Keratinocyte (primary cell): ENCODE results near the gene TTYH1. TPM values are rescaled to one million over a fixed set of nuclear protein-coding genes. Genes with fewer than 3 reads are reported as not detected.

Source experiments
- DNase-seq: peaks from one replicate; pipeline ENCODE4 v3.0.0-alpha.2; 2011; ENCODE audit warnings: low read depth, missing footprints, low spot score
- FAIRE-seq: peaks from 2 replicates; lab custom pipeline; 2011; peaks lifted over from hg19 to GRCh38; lab: Jason Lieb, UNC
- H2AFZ ChIP-seq: 2 replicates; pipeline ENCODE4 v1.6.0; 2012; ENCODE audit warnings: low read length, control low read depth, inconsistent platforms; ENCODE audit not compliant: control insufficient read depth
- H3K27ac ChIP-seq: 2 replicates; pipeline ENCODE4 v1.5.1; 2011; ENCODE audit warnings: low read length; ENCODE audit not compliant: control insufficient read depth, insufficient read depth
- H3K27me3 ChIP-seq: 3 replicates; pipeline ENCODE4 v1.6.0; 2011; ENCODE audit warnings: low read length; ENCODE audit not compliant: control insufficient read depth, insufficient read depth; ENCODE audit errors: extremely low read depth
- H3K36me3 ChIP-seq, 2 experiments: 2 replicates in 1 of 2; 3 replicates in 1 of 2; pipeline ENCODE4 v1.5.1; 2011; ENCODE audit warnings: low read length in 2 of 2, mild to moderate bottlenecking in 1 of 2; ENCODE audit not compliant: control insufficient read depth in 2 of 2, insufficient read depth in 2 of 2; ENCODE audit errors: extremely low read depth in 1 of 2
- H3K4me1 ChIP-seq: 3 replicates; pipeline ENCODE4 v1.5.1; 2011; ENCODE audit warnings: low read length; ENCODE audit not compliant: control insufficient read depth, insufficient read depth; ENCODE audit errors: extremely low read depth
- H3K4me2 ChIP-seq: 3 replicates; pipeline ENCODE4 v1.6.0; 2011; ENCODE audit warnings: low read depth, low read length; ENCODE audit not compliant: control insufficient read depth, insufficient read depth; ENCODE audit errors: extremely low read depth
- H3K4me3 ChIP-seq, 3 experiments: fragments of 200-600 bp in 1 of 3; sonication (generic) in 1 of 3; 2 replicates in 2 of 3; 3 replicates in 1 of 3; pipeline ENCODE4 v1.5.1; 2011 to 2016; ENCODE audit warnings: low read length in 3 of 3, mild to moderate bottlenecking in 3 of 3, control low read depth in 2 of 3, inconsistent platforms in 1 of 3, low read depth in 1 of 3, mixed read lengths in 1 of 3, mixed run types in 1 of 3, moderate library complexity in 1 of 3; ENCODE audit not compliant: control insufficient read depth in 2 of 3, insufficient read depth in 2 of 3; ENCODE audit errors: extremely low read depth in 1 of 3
- H3K79me2 ChIP-seq: 2 replicates; pipeline ENCODE4 v1.6.0; 2012; ENCODE audit warnings: low read length; ENCODE audit not compliant: control insufficient read depth, insufficient read depth
- H3K9ac ChIP-seq: 3 replicates; pipeline ENCODE4 v1.6.0; 2011; ENCODE audit warnings: low read length; ENCODE audit not compliant: control insufficient read depth, insufficient read depth; ENCODE audit errors: extremely low read depth
- H3K9me1 ChIP-seq: 3 replicates; pipeline ENCODE4 v1.6.0; 2011; ENCODE audit warnings: low read length; ENCODE audit not compliant: control insufficient read depth, insufficient read depth; ENCODE audit errors: extremely low read depth
- H3K9me3 ChIP-seq: 2 replicates; pipeline ENCODE4 v1.5.1; 2012; ENCODE audit warnings: low read depth, low read length; ENCODE audit not compliant: control insufficient read depth
- H4K20me1 ChIP-seq: 3 replicates; pipeline ENCODE4 v1.6.0; 2011; ENCODE audit warnings: low read length; ENCODE audit not compliant: control insufficient read depth, insufficient read depth; ENCODE audit errors: extremely low read depth
- EZH2 ChIP-seq: IDR thresholded peaks from one replicate; pipeline ENCODE4 v1.6.1; 2012; ENCODE audit warnings: inconsistent platforms, mild to moderate bottlenecking, low read length, moderate library complexity
- dilution Hi-C: fragments of 300-500 bp; cut with MboI; formaldehyde crosslinking; loops from one replicate; pipeline ENCODE4 v1.7.0; 2020; ENCODE audit warnings: low sequenced_read_pairs; ENCODE audit not compliant: extremely low pct_ligation_motif_present
- polyA plus RNA-seq, 5 experiments: library from polyadenylated mRNA; depleted of rRNA in 3 of 5; stranded (reverse) in 3 of 5; stranded (forward) in 1 of 5; unstranded in 1 of 5; fragments of >200 nt; gene quantifications; 1 replicate in 1 of 5; 2 replicates in 3 of 5; 3 replicates in 1 of 5; pipeline versions ENCODE4 v1.2.1 to v1.2.3, GENCODE V29; 2011 to 2012; ENCODE audit warnings: missing spikeins in 2 of 5, low read depth in 1 of 5, low replicate concordance in 1 of 5
- TF ChIP-seq, protein P1 (sequence below), 3 experiments: IDR thresholded peaks in 1 of 3; conservative IDR thresholded peaks in 1 of 3; optimal IDR thresholded peaks in 1 of 3; 2 replicates in 2 of 3; 3 replicates in 1 of 3; pipeline versions ENCODE3 to v1.5.1; 2011; ENCODE audit warnings: low read length in 3 of 3, mild to moderate bottlenecking in 3 of 3, moderate library complexity in 2 of 3, control low read depth in 1 of 3, inconsistent platforms in 1 of 3; ENCODE audit not compliant: insufficient read depth in 2 of 3; ENCODE audit errors: extremely low read depth in 1 of 3

TTYH1 gene
- polyA plus RNA-seq, 1 donor (not counting 4 experiments of a cell fraction or from before 2014, with no cell fraction given) = 0.13 TPM

DNA sequence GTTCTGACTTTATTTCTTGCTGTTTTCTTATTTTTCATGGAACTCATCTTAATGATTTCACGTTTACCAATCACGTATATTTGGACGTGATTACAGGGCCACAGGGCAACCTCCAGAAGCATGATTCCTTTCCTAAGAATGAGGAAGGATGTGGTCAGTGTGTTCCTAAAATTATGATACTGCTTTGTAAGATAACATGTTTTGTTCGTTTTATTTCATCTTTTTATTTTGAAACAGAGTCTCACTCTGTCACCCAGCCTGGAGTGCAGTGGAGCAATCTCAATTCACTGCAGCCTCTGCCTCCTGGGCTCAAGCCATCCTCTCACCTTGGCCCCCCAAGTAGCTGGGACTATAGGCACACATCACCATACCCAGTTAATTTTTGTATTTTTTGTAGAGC is 25.7 kb upstream of the TTYH1 start:
- DNase-seq = no peak
- FAIRE-seq = no peak
- Histone ChIP-seq H3K36me3 (no peaks in the 10 kb centered on the region), H3K27ac (no peak overlapping the region), H3K79me2 (no peaks in the 10 kb centered on the region), H3K9me3 (no peaks in the 10 kb centered on the region), H3K4me2 (no peak overlapping the region), H3K4me1 (no peaks in the 10 kb centered on the region), H3K9ac (no peak overlapping the region), H3K4me3 (no peak overlapping the region), H3K27me3 (peaks cover 9% of the 10 kb centered on the region), H3K9me1 (no peaks in the 10 kb centered on the region), H2AFZ (no peak overlapping the region), H4K20me1 (no peaks in the 10 kb centered on the region)
- TF ChIP-seq, protein P1, sequence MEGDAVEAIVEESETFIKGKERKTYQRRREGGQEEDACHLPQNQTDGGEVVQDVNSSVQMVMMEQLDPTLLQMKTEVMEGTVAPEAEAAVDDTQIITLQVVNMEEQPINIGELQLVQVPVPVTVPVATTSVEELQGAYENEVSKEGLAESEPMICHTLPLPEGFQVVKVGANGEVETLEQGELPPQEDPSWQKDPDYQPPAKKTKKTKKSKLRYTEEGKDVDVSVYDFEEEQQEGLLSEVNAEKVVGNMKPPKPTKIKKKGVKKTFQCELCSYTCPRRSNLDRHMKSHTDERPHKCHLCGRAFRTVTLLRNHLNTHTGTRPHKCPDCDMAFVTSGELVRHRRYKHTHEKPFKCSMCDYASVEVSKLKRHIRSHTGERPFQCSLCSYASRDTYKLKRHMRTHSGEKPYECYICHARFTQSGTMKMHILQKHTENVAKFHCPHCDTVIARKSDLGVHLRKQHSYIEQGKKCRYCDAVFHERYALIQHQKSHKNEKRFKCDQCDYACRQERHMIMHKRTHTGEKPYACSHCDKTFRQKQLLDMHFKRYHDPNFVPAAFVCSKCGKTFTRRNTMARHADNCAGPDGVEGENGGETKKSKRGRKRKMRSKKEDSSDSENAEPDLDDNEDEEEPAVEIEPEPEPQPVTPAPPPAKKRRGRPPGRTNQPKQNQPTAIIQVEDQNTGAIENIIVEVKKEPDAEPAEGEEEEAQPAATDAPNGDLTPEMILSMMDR (optimal IDR thresholded peaks at IDR 0.05 in 1 of 3, IDR thresholded peaks at IDR 0.05 in 1 of 3, conservative IDR thresholded peaks at IDR 0.05 in 1 of 3; ENCODE audit: extremely low read depth in 1 of 3, insufficient read depth in 2 of 3, low read length in 3 of 3) = no peak
- no peak for TF ChIP-seq EZH2
- dilution Hi-C loops = no loop called here

DNA sequence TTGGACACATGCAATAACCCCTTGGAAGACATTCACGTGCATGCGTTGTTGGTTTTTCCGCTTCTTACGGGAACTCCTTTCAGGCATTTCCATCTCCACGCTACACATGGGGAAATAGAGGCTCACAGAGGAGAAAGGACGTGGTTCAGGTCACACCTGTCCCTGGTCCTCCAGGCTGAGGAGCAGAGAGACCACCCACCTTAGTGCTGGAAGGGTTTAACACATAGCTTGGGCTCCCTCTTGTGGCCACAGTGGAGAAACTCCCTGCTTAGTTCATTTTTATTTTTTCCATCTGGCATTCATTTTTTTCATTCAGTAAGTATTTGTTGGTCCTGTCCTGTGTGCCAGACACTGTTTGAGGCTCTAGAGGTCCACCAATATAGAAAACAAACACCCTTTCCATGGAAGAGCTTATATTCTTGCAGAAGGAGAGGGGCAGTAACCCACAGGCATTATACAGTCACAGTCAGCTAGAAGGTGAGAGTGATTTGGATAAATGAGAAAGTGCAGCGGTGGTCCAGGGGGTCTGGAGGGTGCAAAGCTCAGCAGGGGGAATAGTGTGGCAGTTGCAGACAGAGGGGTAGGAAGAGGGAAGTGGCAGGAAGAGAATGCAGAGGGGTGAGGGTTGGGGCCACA is 24.2 kb upstream of the TTYH1 start:
- dilution Hi-C loops = no loop called here
- Histone ChIP-seq H3K79me2 (no peaks in the 10 kb centered on the region), H3K9ac (no peak overlapping the region), H3K4me2 (no peak overlapping the region), H3K27ac (no peak overlapping the region), H4K20me1 (no peaks in the 10 kb centered on the region), H3K9me3 (no peaks in the 10 kb centered on the region), H3K4me1 (no peaks in the 10 kb centered on the region), H2AFZ (no peak overlapping the region), H3K9me1 (no peaks in the 10 kb centered on the region), H3K4me3 (no peak overlapping the region), H3K27me3 (peaks cover 9% of the 10 kb centered on the region), H3K36me3 (no peaks in the 10 kb centered on the region)
- TF ChIP-seq, protein P1 (optimal IDR thresholded peaks at IDR 0.05 in 1 of 3, IDR thresholded peaks at IDR 0.05 in 1 of 3, conservative IDR thresholded peaks at IDR 0.05 in 1 of 3; ENCODE audit: extremely low read depth in 1 of 3, insufficient read depth in 2 of 3, low read length in 3 of 3) = peak; percentile 60 to 68 (median 68)
- no peak for TF ChIP-seq EZH2
- FAIRE-seq (no peak), DNase-seq (peak; percentile 4)
